HG03095 (cell line): ENCODE data around the gene MTA1.

Source experiments
- ATAC-seq: cut with Tn5 transposase; IDR thresholded peaks from one replicate; pipeline ENCODE4 v1.9.1; 2021; ENCODE audit warnings: moderate library complexity; ENCODE audit not compliant: unreplicated experiment

MTA1 gene

DNA sequence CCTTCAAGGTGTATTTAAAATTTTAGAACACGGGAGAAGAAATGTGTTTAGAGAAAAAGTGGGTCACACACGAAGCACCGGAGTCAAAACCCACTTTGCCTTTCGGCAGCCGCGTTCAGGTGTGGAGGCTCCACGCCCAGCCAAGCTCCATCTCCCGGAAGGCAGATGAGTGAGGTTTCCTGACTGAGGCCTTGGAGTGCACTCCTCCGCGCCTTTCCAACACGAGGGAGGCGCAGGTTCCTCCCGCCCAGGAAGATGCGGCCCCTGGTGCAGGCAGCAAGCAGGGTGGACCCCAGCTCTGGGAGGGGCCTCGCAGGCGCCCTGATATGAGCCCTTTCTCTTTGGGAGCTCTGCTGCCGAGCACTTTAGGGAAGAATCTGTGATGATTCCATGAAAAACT lies 22.5 kb downstream of the MTA1 start:
- ATAC-seq, result no peak

- no peak for ATAC-seq
Measured at GRCh38 chr14:105442834-105443233, 23.2 kb downstream of the MTA1 start.

DNA sequence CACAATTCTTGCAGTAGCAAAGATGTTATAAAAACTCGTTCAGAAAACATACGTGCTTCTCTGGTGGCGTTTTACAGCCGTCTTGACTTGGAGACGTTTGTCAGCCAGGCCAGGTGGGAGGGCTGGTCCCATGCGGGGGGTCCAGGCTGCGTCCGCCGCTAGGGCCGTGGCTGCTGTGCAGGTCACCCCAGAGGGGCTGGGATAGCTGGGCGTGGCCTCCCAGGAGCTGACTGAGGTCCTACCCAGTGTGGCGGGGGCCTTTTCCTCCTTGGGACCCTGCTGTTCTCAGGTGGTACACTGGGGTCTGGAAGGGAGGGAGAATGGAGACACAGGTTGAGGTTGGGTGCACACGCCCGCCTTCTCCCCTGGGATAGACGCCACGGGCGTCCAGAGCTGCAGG lies 25.2 kb downstream of the MTA1 start:
- ATAC-seq, result no peak

GRCh38 chr14:105445290-105445689 lies 25.7 kb downstream of the MTA1 start:
- no peak for ATAC-seq

- no peak for ATAC-seq
Measured at GRCh38 chr14:105445901-105446845, 26.5 kb downstream of the MTA1 start.

GRCh38 chr14:105446971-105447370 lies 27.3 kb downstream of the MTA1 start:
- ATAC-seq, result no peak

- ATAC-seq, result no peak
Measured at GRCh38 chr14:105447651-105448640, 28.3 kb downstream of the MTA1 start.

DNA sequence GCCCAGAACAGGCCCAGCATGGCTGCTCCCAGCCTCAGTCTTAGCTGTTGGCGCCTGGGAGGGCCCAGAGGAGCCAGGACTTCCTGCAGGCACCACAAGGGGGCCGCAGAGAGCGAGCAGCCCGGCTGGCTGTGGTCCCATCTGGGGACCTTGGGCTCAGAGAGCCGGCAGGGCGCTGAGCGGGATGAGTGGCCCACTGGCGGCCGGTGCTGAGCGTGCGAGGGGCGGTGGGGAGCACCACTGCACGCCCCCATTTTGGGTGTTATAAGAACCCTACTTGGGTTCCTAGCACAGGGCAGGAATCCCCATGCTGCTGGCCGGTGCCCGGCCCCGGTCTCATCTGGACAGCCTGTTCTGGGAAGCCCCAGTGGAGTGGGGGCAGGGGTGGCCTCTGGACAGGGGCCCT lies 29.1 kb downstream of the MTA1 start:
- no peak for ATAC-seq

DNA sequence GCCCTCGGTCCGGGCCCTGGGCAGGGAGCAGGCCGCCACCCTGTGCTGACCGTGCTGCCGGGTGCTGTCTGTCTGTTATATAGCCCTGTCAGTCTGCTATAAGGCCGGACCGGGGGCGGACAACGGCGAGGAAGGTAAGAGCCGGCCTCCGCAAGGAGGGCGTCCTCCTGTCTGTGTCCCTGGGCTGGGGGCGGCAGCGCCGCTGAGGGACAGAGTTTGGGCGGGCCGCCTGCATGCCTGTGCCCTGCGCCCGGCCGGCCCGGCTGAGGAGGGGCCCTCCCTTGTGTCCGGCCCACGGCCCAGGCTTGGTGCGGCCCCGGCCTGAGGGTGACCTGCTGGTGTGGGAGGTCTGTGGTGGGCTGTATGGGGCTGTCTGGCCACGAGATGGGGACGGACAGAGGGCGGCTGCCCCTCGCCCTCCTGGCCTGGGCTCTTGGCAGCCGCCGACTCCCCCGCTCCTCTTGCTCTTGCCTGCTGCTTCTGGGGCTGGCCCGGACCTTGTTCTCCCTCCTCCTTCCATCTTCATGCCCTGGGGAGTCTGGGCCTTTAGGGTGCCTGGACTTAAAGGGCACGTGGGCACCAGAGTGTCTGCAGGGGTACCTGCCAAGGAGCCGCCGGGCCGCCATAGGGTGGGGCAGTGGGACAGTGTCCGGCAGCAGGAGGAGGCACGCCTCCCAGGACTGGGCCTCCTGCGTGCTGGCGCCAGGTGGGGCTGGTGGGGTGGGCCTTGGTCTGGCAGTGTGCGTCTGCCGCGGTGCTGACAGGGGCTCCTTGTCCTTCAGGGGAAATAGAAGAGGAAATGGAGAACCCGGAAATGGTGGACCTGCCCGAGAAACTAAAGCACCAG lies 29.9 kb downstream of the MTA1 start:
- ATAC-seq, result no peak

DNA sequence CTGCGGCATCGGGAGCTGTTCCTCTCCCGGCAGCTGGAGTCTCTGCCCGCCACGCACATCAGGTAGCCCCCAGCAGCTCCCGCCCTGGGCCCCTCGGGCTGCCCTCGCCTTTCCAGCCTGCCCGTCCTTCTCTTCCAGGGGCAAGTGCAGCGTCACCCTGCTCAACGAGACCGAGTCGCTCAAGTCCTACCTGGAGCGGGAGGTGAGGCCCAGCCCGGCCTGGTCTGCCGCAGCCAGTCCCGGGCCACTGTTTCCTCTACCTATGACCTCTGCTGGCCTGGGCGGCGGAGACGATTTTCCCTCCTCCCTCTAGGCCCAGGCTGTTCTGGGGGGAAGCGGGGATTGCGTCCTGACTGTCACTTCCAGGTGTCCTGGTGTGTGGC lies 30.5 kb downstream of the MTA1 start:
- ATAC-seq, result no peak

- ATAC-seq, result no peak
Measured at GRCh38 chr14:105450864-105451720, 31.5 kb downstream of the MTA1 start.

- no peak for ATAC-seq
Measured at GRCh38 chr14:105452963-105453362, 33.3 kb downstream of the MTA1 start.

DNA sequence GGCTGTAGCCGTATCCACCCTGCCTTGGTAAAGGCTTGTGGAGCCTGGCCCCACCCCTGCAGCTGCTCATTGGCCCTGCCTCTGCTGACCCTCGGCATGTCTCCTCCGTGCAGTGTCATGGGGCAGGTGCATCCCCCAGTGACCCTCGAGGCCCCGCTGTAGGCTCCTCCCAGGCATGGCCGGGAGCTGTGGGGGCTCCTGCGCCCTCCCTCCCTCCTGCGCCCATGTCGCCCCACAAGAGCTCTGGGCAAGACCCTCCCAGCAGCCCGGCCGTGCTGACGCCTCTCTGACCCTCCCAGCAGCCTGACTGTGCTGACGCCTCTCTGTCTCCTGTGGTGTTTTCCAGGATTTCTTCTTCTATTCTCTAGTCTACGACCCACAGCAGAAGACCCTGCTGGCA lies 34.2 kb downstream of the MTA1 start:
- ATAC-seq, result no peak

- ATAC-seq, result no peak
Measured at GRCh38 chr14:105455086-105455640, 35.5 kb downstream of the MTA1 start.

GRCh38 chr14:105455766-105456660 lies 36.4 kb downstream of the MTA1 start:
- ATAC-seq, result no peak

DNA sequence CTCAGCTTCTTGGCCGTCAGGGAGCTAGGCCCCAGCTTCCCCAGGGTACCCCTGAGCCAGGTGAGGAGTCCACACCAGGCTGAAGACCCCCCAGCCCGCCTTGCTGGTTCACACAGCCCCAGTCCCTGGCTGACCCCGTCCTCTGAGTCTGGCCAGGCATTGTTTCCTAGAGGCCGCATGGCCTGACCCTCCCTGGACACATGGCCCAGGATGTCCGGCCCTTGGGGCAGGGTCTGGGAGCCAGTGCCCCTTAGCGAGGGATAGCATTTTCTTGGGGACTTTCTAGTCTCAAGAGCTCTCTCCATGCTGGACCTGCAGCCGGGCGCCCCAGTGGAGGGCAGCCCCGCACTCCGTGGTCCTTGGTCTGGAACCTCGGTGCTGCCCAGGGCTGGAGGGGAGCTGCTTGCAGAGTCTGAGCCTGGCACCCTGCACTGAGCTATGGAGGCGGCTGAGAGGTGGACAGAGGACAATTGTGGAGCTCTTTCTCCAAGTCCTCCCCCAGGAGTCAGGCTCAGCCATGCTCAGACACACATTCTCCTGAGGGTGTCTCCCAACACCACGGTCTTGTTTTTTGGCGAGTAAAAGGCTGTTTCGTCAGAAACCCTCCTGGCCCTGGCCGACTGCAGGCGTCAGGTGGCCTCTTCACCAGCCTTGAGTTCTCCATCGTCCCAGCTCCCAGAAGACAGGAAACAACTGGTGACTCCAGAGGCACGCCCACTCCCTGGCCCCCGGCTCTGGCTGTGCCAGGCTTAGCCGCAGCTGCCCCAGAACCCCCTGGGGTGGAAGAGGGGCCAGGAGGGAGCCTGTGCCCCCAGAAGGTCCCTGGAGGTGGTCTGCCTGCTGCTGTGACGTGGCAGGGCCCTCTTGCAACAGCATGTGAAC lies 37.4 kb downstream of the MTA1 start:
- ATAC-seq, result no peak

DNA sequence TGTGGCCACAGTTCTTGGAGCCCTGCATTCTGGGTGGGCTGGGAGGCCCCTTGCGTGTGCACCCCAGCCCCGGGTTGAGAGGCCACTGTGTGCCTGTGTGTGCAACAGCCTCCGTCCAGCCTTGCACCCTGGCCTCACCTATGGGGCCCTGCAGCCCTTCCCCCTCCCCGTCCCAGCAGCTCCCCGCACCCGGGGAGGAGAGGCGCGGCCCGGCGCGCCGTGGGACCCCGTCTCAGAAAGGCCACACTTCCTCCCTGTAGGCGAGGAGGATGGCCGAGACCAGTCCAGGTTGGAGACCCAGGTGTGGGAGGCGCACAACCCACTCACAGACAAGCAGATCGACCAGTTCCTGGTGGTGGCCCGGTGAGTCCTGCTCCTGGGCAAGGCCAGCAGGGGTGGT lies 38.4 kb downstream of the MTA1 start:
- ATAC-seq, result no peak

- no peak for ATAC-seq
Measured at GRCh38 chr14:105458571-105458970, 38.9 kb downstream of the MTA1 start.
